ENCODE results near the gene NRG4.
"Not testable (repeated sequence)": the region's sequence is repeated elsewhere in the genome, so short reads cannot be mapped to it uniquely, and the experiment has no call there.

Gene NRG4

GRCh38 chr15:76056931-76057330 lies 44.7 kb upstream of the NRG4 start:
- Histone ChIP-seq H3K9me2 (replicated peaks; ENCODE audit: low read depth, low read length) (no peaks in the 10 kb centered on the region), H3K4me1 (ENCODE audit: insufficient read depth, low read length, poor library complexity, severe bottlenecking) (peaks cover 16% of the 10 kb centered on the region), H3K79me2 (ENCODE audit: insufficient read depth, low read length) (no peaks in the 10 kb centered on the region), H3K9me3 (ENCODE audit: insufficient read depth, low read depth, low read length) (no peaks in the 10 kb centered on the region), H4K20me1 (ENCODE audit: insufficient read depth, low read length, poor library complexity, severe bottlenecking) (no peaks in the 10 kb centered on the region), H3K4me3 (ENCODE audit: low read length, poor library complexity, severe bottlenecking) (peak overlapping the region; percentile 70), H3K27me3 (ENCODE audit: insufficient read depth, low read length, poor library complexity, severe bottlenecking) (peaks cover 9% of the 10 kb centered on the region), H3K9ac (ENCODE audit: low read depth, low read length, poor library complexity, severe bottlenecking) (peak overlapping the region; percentile 44), H3K4me2 (ENCODE audit: low read depth, low read length, poor library complexity, severe bottlenecking) (peak overlapping the region; percentile 86), H2AFZ (ENCODE audit: low read length) (peak overlapping the region; percentile 92), H3F3A (ENCODE audit: low read depth) (no peaks in the 10 kb centered on the region), H3K36me3 (ENCODE audit: insufficient read depth, low read length) (no peaks in the 10 kb centered on the region)
- TF ChIP-seq, protein P1, sequence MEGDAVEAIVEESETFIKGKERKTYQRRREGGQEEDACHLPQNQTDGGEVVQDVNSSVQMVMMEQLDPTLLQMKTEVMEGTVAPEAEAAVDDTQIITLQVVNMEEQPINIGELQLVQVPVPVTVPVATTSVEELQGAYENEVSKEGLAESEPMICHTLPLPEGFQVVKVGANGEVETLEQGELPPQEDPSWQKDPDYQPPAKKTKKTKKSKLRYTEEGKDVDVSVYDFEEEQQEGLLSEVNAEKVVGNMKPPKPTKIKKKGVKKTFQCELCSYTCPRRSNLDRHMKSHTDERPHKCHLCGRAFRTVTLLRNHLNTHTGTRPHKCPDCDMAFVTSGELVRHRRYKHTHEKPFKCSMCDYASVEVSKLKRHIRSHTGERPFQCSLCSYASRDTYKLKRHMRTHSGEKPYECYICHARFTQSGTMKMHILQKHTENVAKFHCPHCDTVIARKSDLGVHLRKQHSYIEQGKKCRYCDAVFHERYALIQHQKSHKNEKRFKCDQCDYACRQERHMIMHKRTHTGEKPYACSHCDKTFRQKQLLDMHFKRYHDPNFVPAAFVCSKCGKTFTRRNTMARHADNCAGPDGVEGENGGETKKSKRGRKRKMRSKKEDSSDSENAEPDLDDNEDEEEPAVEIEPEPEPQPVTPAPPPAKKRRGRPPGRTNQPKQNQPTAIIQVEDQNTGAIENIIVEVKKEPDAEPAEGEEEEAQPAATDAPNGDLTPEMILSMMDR (conservative IDR thresholded peaks at IDR 0.05; ENCODE audit: low read length): no peak

GRCh38 chr15:76054201-76054600 lies 42.0 kb upstream of the NRG4 start:
- not testable (repeated sequence) for H3K9ac ChIP-seq (ENCODE audit: low read depth, low read length, poor library complexity, severe bottlenecking); H3K4me2 ChIP-seq (ENCODE audit: low read depth, low read length, poor library complexity, severe bottlenecking); H2AFZ ChIP-seq (ENCODE audit: low read length); H4K20me1 ChIP-seq (ENCODE audit: insufficient read depth, low read length, poor library complexity, severe bottlenecking); H3K79me2 ChIP-seq (ENCODE audit: insufficient read depth, low read length); H3K4me3 ChIP-seq (ENCODE audit: low read length, poor library complexity, severe bottlenecking); H3K36me3 ChIP-seq (ENCODE audit: insufficient read depth, low read length); H3F3A ChIP-seq (ENCODE audit: low read depth); H3K9me2 ChIP-seq (replicated peaks; ENCODE audit: low read depth, low read length); H3K27me3 ChIP-seq (ENCODE audit: insufficient read depth, low read length, poor library complexity, severe bottlenecking); H3K9me3 ChIP-seq (ENCODE audit: insufficient read depth, low read depth, low read length)
- H3K4me1 ChIP-seq (ENCODE audit: insufficient read depth, low read length, poor library complexity, severe bottlenecking): peaks cover 16% of the 10 kb centered on the region

- Histone ChIP-seq H3K4me1 (ENCODE audit: insufficient read depth, low read length, poor library complexity, severe bottlenecking) (no peaks in the 10 kb centered on the region), H3K9ac (ENCODE audit: low read depth, low read length, poor library complexity, severe bottlenecking) (no peak overlapping the region), H3F3A (ENCODE audit: low read depth) (no peaks in the 10 kb centered on the region), H4K20me1 (ENCODE audit: insufficient read depth, low read length, poor library complexity, severe bottlenecking) (no peaks in the 10 kb centered on the region), H2AFZ (ENCODE audit: low read length) (no peak overlapping the region), H3K4me2 (ENCODE audit: low read depth, low read length, poor library complexity, severe bottlenecking) (no peak overlapping the region), H3K4me3 (ENCODE audit: low read length, poor library complexity, severe bottlenecking) (no peak overlapping the region), H3K27me3 (ENCODE audit: insufficient read depth, low read length, poor library complexity, severe bottlenecking) (no peaks in the 10 kb centered on the region), H3K9me3 (ENCODE audit: insufficient read depth, low read depth, low read length) (no peaks in the 10 kb centered on the region), H3K36me3 (ENCODE audit: insufficient read depth, low read length) (no peaks in the 10 kb centered on the region), H3K9me2 (replicated peaks; ENCODE audit: low read depth, low read length) (no peaks in the 10 kb centered on the region), H3K79me2 (ENCODE audit: insufficient read depth, low read length) (no peaks in the 10 kb centered on the region)
- no peak for TF ChIP-seq EZH2phosphoT487 (IDR thresholded peaks at IDR 0.05; ENCODE audit: borderline replicate concordance)
- TF ChIP-seq, protein P1 (conservative IDR thresholded peaks at IDR 0.05; ENCODE audit: low read length): no peak
These were observed 26.3 kb upstream of the NRG4 start for GRCh38 chr15:76038512-76038911.

DNA sequence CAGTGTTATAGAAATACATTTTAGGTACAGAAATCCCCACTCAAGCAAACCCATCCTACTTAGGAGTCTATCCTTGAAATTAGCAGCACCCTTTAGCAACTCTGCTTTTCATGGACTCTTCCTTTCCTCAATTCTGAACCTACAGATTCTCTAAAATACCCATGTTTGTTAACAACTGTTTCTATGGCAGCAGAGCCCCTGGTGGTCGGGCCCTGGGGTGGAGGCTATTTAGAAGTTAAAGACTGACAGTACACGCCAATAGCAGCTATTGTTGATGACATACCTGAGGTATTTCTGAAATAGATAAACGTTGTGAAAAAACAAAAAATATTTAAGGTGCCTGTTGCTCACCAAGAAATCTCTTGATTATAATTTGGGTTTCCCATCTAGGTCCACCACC lies 23.4 kb upstream of the NRG4 start:
- Histone ChIP-seq H3K79me2 (ENCODE audit: insufficient read depth, low read length) (no peaks in the 10 kb centered on the region), H3K4me2 (ENCODE audit: low read depth, low read length, poor library complexity, severe bottlenecking) (no peak overlapping the region), H3K36me3 (ENCODE audit: insufficient read depth, low read length) (no peaks in the 10 kb centered on the region), H3F3A (ENCODE audit: low read depth) (no peaks in the 10 kb centered on the region), H3K27me3 (ENCODE audit: insufficient read depth, low read length, poor library complexity, severe bottlenecking) (no peaks in the 10 kb centered on the region), H3K4me1 (ENCODE audit: insufficient read depth, low read length, poor library complexity, severe bottlenecking) (no peaks in the 10 kb centered on the region), H3K9me3 (ENCODE audit: insufficient read depth, low read depth, low read length) (no peaks in the 10 kb centered on the region), H3K9me2 (replicated peaks; ENCODE audit: low read depth, low read length) (no peaks in the 10 kb centered on the region), H3K4me3 (ENCODE audit: low read length, poor library complexity, severe bottlenecking) (no peak overlapping the region), H2AFZ (ENCODE audit: low read length) (no peak overlapping the region), H4K20me1 (ENCODE audit: insufficient read depth, low read length, poor library complexity, severe bottlenecking) (no peaks in the 10 kb centered on the region), H3K9ac (ENCODE audit: low read depth, low read length, poor library complexity, severe bottlenecking) (no peak overlapping the region)
- no peak for TF ChIP-seq EZH2phosphoT487 (IDR thresholded peaks at IDR 0.05; ENCODE audit: borderline replicate concordance)
- TF ChIP-seq, protein P1 (conservative IDR thresholded peaks at IDR 0.05; ENCODE audit: low read length): no peak
